Mesendoderm (in vitro differentiated cells): ENCODE results near the gene FAM53B. TPM values are rescaled to one million over a fixed set of nuclear protein-coding genes. Genes with fewer than 3 reads are reported as not detected.
"Not testable (repeated sequence)": the region's sequence is repeated elsewhere in the genome, so short reads cannot be mapped to it uniquely, and the experiment has no call there.

Experiments used
- DNase-seq: peaks from one replicate; pipeline ENCODE4 v3.0.0; 2013
- H2AK5ac ChIP-seq: 2 replicates; pipeline ENCODE4 v1.6.1; 2013; ENCODE audit warnings: low read length, inconsistent platforms
- H2BK120ac ChIP-seq: 2 replicates; pipeline ENCODE4 v1.6.1; 2013; ENCODE audit warnings: low read depth, mild to moderate bottlenecking, low read length, moderate library complexity, mixed read lengths
- H2BK15ac ChIP-seq: replicated peaks from 2 replicates; pipeline ENCODE4 v1.6.1; 2013; ENCODE audit warnings: low read depth, mild to moderate bottlenecking, moderate library complexity
- H2BK5ac ChIP-seq: 2 replicates; pipeline ENCODE4 v1.6.1; 2013; ENCODE audit warnings: low read length, inconsistent platforms
- H3K18ac ChIP-seq: 2 replicates; pipeline ENCODE4 v1.6.1; 2013; ENCODE audit warnings: mild to moderate bottlenecking, low read length, mixed read lengths
- H3K23ac ChIP-seq: one replicate; pipeline ENCODE4 v1.6.1; 2013; ENCODE audit warnings: low read length
- H3K27ac ChIP-seq: 2 replicates; pipeline ENCODE4 v1.5.1; 2013; ENCODE audit warnings: low read depth, mild to moderate bottlenecking, inconsistent platforms, low read length, moderate library complexity
- H3K27me3 ChIP-seq: 2 replicates; pipeline ENCODE4 v1.6.1; 2013; ENCODE audit warnings: low read length, control low read depth, mild to moderate bottlenecking, inconsistent platforms; ENCODE audit not compliant: insufficient read depth, poor library complexity
- H3K36me3 ChIP-seq: 2 replicates; pipeline ENCODE4 v1.6.1; 2013; ENCODE audit warnings: low read length, inconsistent platforms; ENCODE audit not compliant: control insufficient read depth, insufficient read depth
- H3K4ac ChIP-seq: one replicate; pipeline ENCODE4 v1.6.1; 2013; ENCODE audit warnings: low read depth, mild to moderate bottlenecking, low read length, moderate library complexity
- H3K4me1 ChIP-seq: 2 replicates; pipeline ENCODE4 v1.6.1; 2013; ENCODE audit warnings: low read depth, low read length, inconsistent platforms; ENCODE audit not compliant: control insufficient read depth
- H3K4me2 ChIP-seq: 2 replicates; pipeline ENCODE4 v1.6.1; 2013; ENCODE audit warnings: low read length
- H3K4me3 ChIP-seq: 2 replicates; pipeline ENCODE4 v1.5.1; 2013; ENCODE audit warnings: mild to moderate bottlenecking, low read length
- H3K56ac ChIP-seq: one replicate; pipeline ENCODE4 v1.6.1; 2013; ENCODE audit warnings: low read length
- H3K79me1 ChIP-seq: 2 replicates; pipeline ENCODE4 v1.6.1; 2013; ENCODE audit warnings: low read length, inconsistent platforms
- H3K79me2 ChIP-seq: 2 replicates; pipeline ENCODE4 v1.6.1; 2013; ENCODE audit warnings: mild to moderate bottlenecking, low read length; ENCODE audit not compliant: control insufficient read depth, insufficient read depth
- H3K9ac ChIP-seq: 2 replicates; pipeline ENCODE4 v1.6.1; 2013; ENCODE audit warnings: low read length, inconsistent platforms
- H4K5ac ChIP-seq: one replicate; pipeline ENCODE4 v1.6.1; 2013; ENCODE audit warnings: low read length
- H4K8ac ChIP-seq: one replicate; pipeline ENCODE4 v1.6.1; 2013; ENCODE audit warnings: low read depth, mild to moderate bottlenecking, control low read depth, low read length, moderate library complexity
- whole genome bisulfite sequencing: extraction: QIAGEN DNeasy Blood & Tissue Kit; methylation state at CpG from one replicate; pipeline ENCODE4 v1.1.7; 2013; ENCODE audit warnings: low lambda C conversion rate, missing lambda C conversion rate; ENCODE audit not compliant: insufficient coverage; ENCODE audit errors: extremely low coverage; 5-methylcytosine and 5-hydroxymethylcytosine counted together
- polyA plus RNA-seq, 2 experiments: library from polyadenylated mRNA; stranded (reverse); fragments of 200-250 nt; gene quantifications; one replicate each; pipeline ENCODE4 v1.2.3, GENCODE V29; 2013

Gene FAM53B, protein sequence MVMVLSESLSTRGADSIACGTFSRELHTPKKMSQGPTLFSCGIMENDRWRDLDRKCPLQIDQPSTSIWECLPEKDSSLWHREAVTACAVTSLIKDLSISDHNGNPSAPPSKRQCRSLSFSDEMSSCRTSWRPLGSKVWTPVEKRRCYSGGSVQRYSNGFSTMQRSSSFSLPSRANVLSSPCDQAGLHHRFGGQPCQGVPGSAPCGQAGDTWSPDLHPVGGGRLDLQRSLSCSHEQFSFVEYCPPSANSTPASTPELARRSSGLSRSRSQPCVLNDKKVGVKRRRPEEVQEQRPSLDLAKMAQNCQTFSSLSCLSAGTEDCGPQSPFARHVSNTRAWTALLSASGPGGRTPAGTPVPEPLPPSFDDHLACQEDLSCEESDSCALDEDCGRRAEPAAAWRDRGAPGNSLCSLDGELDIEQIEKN
- polyA plus RNA-seq (2013, experiment 1 of 2) = 9.4 TPM
- polyA plus RNA-seq (2013, experiment 2 of 2) = 9.3 TPM

DNA sequence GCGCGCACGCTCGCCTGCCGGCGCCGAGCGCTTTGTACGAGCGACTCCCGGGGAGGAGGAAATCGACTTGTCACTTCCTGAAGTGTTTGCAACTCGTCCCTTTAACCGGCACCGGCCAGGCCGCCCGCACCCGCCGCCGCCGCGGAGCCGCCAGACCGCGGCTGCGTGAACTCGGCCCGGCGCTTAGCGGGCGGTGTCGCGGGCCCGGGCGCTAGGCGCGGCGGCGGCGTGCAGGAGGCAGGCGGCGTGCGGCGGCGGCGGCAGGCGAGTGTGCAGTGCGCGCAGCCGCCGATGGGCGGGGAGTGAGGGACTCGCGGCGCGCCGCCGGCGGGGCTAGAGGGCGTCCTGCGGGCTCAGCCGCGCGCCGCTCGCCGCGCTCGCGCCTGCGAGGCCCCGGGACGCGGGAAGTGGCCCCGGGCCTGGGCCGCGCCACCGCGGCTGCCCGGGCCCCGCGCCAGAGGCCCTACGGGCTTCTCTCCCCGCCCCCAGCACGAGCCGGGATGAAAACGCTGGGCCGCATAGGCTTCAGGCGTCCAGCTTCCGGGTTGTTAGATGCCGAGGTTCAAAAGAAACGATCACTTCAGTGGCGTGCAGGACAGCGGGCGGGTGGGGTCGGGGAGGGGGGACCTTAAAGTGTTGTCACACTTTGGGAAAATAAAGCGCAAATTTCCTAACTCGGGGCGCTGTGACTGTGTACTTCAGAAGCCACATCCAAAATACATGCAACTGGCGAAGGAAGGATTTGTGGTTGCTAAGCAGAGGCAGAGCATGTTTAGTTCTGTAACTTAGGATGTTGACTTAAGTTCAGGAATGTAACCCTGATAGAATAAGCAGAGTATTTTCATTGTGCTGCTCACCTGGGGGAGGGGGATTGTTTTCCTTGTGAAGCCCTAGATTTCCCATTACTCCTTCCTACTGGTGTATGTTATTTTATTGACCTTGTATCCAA lies at the start of gene FAM53B:
Gene FAM53B (minus strand): TSS at position 277 of the 949 bp plus-strand sequence. CDS start 37,665 bp downstream, outside the sequence.
- WGBS = no CpG with 5 or more reads among the region's 100 CpGs
- peak; percentile 83 for DNase-seq
- Histone ChIP-seq H3K4ac (peak within 1 kb of the TSS; percentile 96), H3K56ac (peak within 1 kb of the TSS; percentile 84), H2BK120ac (no peak within 1 kb of the TSS), H3K4me2 (peak within 1 kb of the TSS; percentile 71), H4K8ac (no peak within 1 kb of the TSS), H2BK5ac (no peak within 1 kb of the TSS), H3K9ac (peak within 1 kb of the TSS; percentile 75), H2AK5ac (no peak within 1 kb of the TSS), H3K27me3 (no peaks in the 10 kb centered on the region), H3K4me3 (peak within 1 kb of the TSS; percentile 66), H3K27ac (peak within 1 kb of the TSS; percentile 79), H3K18ac (peak within 1 kb of the TSS; percentile 98), H3K23ac (no peak within 1 kb of the TSS), H2BK15ac (no peak within 1 kb of the TSS), H3K36me3 (peaks cover 2% of the 10 kb centered on the region), H3K79me1 (peaks cover under 1% of the 10 kb centered on the region), H3K4me1 (peaks cover 13% of the 10 kb centered on the region), H3K79me2 (peaks cover 2% of the 10 kb centered on the region), H4K5ac (peak within 1 kb of the TSS; percentile 57)

DNA sequence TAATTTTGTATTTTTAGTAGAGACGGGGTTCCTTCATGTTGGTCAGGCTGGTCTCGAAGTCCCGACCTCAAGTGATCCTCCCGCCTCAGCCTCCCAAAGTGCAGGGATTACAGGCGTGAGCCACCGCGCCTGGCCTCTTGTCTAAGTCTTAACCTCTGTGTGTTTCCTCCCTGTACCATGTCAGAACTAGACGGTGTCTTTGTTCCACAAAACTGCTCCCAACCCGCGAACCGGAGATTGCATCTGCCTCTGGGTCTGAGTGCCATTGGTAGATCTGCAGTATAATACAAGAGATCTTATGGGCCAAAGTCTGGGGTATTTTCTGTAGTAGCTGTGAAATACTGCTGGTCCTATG lies 48.8 kb upstream of the FAM53B start:
- Histone ChIP-seq H2BK5ac (no peak overlapping the region), H3K4me2 (no peak overlapping the region), H3K27me3 (no peaks in the 10 kb centered on the region), H3K56ac (no peak overlapping the region), H3K23ac (no peak overlapping the region), H3K27ac (no peak overlapping the region), H4K5ac (no peak overlapping the region), H3K9ac (no peak overlapping the region), H2AK5ac (no peak overlapping the region), H3K79me2 (peaks cover 7% of the 10 kb centered on the region), H3K4me3 (no peak overlapping the region), H3K4ac (no peak overlapping the region), H3K79me1 (peaks cover 4% of the 10 kb centered on the region), H4K8ac (no peak overlapping the region), H2BK15ac (no peak overlapping the region), H2BK120ac (no peak overlapping the region), H3K36me3 (peaks cover 5% of the 10 kb centered on the region), H3K18ac (no peak overlapping the region), H3K4me1 (no peaks in the 10 kb centered on the region)
- no peak for DNase-seq
- no CpG with 5 or more reads among the region's 11 CpGs for WGBS

DNA sequence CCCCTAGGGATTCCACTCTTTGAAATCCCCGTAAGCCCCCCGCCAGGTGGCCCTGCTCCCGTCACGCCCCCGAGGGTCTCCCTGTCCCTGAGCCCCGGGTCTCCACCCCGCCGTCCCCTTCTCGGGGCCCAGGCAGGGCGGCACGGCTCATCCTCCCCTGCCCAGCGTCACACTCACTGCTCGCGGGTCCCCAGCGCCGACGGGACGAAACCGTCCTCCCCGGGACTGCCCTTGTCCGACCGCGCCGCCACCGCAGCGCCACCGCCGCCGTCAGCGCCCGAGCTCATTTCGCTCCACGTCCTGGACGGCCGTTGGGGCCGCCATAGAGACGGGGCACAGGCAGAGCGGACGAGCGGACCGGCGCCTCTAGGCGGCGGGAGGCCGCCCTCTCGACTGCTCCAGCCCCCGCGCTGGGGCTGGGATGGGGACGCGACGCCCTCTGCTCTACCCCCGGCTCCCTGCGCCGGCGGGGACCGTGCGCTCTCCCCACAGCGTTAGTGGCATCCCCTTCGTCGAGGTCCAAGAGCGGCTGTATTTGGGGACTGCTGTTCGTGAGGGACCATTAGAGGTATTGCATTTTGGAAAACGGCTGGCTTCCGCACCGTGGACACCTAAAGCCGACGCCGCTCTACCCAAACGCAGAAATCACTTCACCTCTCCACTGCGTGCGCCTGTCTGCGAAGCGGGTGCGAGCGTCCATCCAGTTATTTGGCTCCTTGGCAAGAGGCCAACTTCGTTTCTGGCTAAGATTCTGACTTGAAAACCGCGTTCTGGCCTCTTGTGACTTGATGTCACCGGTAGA lies 47.6 kb upstream of the FAM53B start, which contains the start of gene EEF1AKMT2:
Gene EEF1AKMT2 (minus strand): TSS at position 341 of the 802 bp plus-strand sequence. CDS start 54 bp downstream, at position 287.
- peak within 1 kb of the TSS; percentile 17 for H3K23ac ChIP-seq
- H2BK5ac ChIP-seq = peak within 1 kb of the TSS; percentile 52
- H3K18ac ChIP-seq = peak within 1 kb of the TSS; percentile 81
- H3K36me3 ChIP-seq = peaks cover 6% of the 10 kb centered on the region
- H3K4me1 ChIP-seq = no peaks in the 10 kb centered on the region
- no peaks in the 10 kb centered on the region for H3K27me3 ChIP-seq
- no CpG with 5 or more reads among the region's 79 CpGs for WGBS
- H4K8ac ChIP-seq = peak within 1 kb of the TSS; percentile 16
- peak within 1 kb of the TSS; percentile 45 for H3K4me3 ChIP-seq
- H3K9ac ChIP-seq = peak within 1 kb of the TSS; percentile 93
- no peak within 1 kb of the TSS for H2BK120ac ChIP-seq
- H2AK5ac ChIP-seq = no peak within 1 kb of the TSS
- peak within 1 kb of the TSS; percentile 92 for H3K4ac ChIP-seq
- H4K5ac ChIP-seq = no peak within 1 kb of the TSS
- peak; percentile 95 for DNase-seq
- no peak within 1 kb of the TSS for H2BK15ac ChIP-seq
- peak within 1 kb of the TSS; percentile 97 for H3K56ac ChIP-seq
- H3K4me2 ChIP-seq = peak within 1 kb of the TSS; percentile 70
- peaks cover 7% of the 10 kb centered on the region for H3K79me2 ChIP-seq
- peak within 1 kb of the TSS; percentile 88 for H3K27ac ChIP-seq
- H3K79me1 ChIP-seq = peaks cover 4% of the 10 kb centered on the region

DNA sequence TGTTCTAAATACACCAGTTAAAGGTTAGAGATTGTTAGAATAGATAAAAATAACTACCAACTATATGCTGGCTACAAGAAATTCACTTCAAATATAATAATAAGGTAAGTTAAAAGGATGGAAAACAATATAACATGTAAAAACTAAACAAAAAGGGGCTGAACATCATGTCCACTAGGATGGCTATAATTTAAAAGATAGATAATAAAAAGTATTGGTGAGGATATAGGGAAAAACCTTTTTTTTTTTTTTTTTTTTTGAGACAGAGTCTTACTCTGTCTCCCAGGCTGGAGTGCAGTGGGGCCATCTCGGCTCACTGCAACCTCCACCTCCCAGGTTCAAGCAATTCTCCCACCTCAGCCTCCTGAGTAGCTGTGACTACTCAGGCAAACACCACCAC lies 38.7 kb upstream of the FAM53B start:
- H3K4me1 ChIP-seq, H3K23ac ChIP-seq, H3K79me2 ChIP-seq, H3K27ac ChIP-seq, H3K36me3 ChIP-seq, H3K56ac ChIP-seq, H2AK5ac ChIP-seq, H4K8ac ChIP-seq, H3K4me3 ChIP-seq, H3K18ac ChIP-seq, H4K5ac ChIP-seq, H2BK5ac ChIP-seq, H3K4me2 ChIP-seq, H3K9ac ChIP-seq, H3K79me1 ChIP-seq, H2BK15ac ChIP-seq, DNase-seq, H3K4ac ChIP-seq, H2BK120ac ChIP-seq, H3K27me3 ChIP-seq: not testable (repeated sequence)
- no CpG with 5 or more reads among the region's 1 CpG for WGBS

DNA sequence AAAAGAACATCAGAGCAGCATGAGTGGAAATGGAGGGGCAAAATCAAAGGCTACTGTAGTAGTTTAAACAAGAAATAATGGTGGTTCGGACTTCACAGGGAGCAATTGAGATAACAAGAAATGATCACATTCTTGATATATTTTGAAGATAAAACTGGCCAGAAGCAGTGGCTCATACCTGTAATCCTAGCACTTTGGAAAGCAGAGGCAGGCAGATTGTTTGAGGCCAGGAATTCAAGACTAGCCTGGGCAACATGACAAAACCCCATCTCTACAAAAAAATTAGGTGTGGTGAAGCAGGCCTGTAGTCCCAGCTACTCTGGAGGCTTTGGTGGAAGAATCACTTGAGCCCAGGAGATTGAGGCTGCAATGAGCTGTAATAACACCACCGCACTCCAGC lies 24.6 kb upstream of the FAM53B start:
- H2BK120ac ChIP-seq = no peak overlapping the region
- no peaks in the 10 kb centered on the region for H3K79me2 ChIP-seq
- H3K27me3 ChIP-seq = no peaks in the 10 kb centered on the region
- H3K18ac ChIP-seq = no peak overlapping the region
- no peaks in the 10 kb centered on the region for H3K4me1 ChIP-seq
- no peak overlapping the region for H2AK5ac ChIP-seq
- H4K8ac ChIP-seq = no peak overlapping the region
- no peak overlapping the region for H3K9ac ChIP-seq
- no peak overlapping the region for H2BK5ac ChIP-seq
- H3K79me1 ChIP-seq = no peaks in the 10 kb centered on the region
- H2BK15ac ChIP-seq = no peak overlapping the region
- no peak for DNase-seq
- no CpG with 5 or more reads among the region's 2 CpGs for whole genome bisulfite sequencing
- no peak overlapping the region for H3K4me3 ChIP-seq
- no peak overlapping the region for H3K4ac ChIP-seq
- peaks cover 4% of the 10 kb centered on the region for H3K36me3 ChIP-seq
- no peak overlapping the region for H3K27ac ChIP-seq
- no peak overlapping the region for H4K5ac ChIP-seq
- H3K56ac ChIP-seq = no peak overlapping the region
- no peak overlapping the region for H3K23ac ChIP-seq
- H3K4me2 ChIP-seq = no peak overlapping the region
